ENCODE results near the gene NUPR2. TPM values are rescaled to one million over a fixed set of nuclear protein-coding genes. Genes with fewer than 3 reads are reported as not detected.
"Not testable (repeated sequence)": the region's sequence is repeated elsewhere in the genome, so short reads cannot be mapped to it uniquely, and the experiment has no call there.

Gene NUPR2
- total RNA-seq, 1 donor from 2014 or later: not detected

DNA sequence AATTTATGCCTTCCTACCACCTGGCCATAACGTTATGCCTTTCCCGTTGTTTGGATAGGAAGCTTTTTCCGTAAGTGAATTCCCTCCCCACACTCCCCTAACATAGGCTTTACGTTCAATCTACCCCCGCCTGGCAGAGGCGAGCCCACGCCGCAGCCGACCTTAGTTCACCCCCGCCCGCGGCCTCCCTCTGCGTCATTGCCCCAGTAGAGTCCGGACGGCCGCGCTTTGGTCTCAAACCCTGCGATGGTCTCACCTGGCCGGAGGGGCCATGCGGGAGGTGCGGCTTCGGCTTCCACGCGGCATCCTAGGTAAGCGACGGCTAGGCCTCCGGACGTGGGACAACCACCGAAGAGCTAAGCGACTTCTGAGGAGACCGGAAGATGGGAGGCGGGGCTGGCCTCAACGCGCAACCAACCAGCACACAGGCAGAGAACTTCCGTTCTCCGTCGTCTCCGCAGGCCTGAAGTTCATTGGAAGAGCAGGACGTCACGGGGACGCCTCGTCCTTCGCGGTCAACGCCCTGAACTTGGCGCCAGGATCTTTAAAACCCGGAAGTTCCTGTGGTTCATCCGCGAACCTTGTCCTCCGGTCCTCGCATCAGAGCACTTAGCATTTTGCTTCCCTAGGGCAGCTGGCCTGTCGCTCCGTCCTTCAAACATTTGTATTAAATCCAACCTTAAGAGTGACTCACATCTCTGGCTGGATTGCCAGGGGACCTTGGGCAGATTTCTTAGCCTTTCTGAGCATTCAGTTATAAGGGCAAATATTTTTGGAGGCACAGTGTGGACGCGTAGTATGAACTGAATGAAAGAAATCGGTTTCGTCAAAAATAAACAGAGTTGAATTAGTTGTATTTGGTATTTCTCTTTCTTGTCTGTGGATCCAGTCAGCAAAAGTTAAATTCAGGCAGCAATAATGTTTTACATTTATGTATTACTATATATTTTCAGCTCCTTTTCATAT lies 9.8 kb downstream of the NUPR2 start, which contains the start of gene CHCHD2:
TSS of gene CHCHD2 (minus strand) at position 369 of the 966 bp plus-strand sequence. CDS start at position 306, 63 bp downstream.
- Histone ChIP-seq H3K27me3 (no peaks in the 10 kb centered on the region), H3K9me3 (no peaks in the 10 kb centered on the region), H3K4me3 (peak within 1 kb of the TSS; percentile 79 to 98), H3K4me1 (peaks cover 18% of the 10 kb centered on the region), H3K27ac (peak within 1 kb of the TSS; percentile 79), H3K36me3 (peaks cover 5 to 29% of the 10 kb centered on the region in 2 donors)
- TF ChIP-seq, protein P1, sequence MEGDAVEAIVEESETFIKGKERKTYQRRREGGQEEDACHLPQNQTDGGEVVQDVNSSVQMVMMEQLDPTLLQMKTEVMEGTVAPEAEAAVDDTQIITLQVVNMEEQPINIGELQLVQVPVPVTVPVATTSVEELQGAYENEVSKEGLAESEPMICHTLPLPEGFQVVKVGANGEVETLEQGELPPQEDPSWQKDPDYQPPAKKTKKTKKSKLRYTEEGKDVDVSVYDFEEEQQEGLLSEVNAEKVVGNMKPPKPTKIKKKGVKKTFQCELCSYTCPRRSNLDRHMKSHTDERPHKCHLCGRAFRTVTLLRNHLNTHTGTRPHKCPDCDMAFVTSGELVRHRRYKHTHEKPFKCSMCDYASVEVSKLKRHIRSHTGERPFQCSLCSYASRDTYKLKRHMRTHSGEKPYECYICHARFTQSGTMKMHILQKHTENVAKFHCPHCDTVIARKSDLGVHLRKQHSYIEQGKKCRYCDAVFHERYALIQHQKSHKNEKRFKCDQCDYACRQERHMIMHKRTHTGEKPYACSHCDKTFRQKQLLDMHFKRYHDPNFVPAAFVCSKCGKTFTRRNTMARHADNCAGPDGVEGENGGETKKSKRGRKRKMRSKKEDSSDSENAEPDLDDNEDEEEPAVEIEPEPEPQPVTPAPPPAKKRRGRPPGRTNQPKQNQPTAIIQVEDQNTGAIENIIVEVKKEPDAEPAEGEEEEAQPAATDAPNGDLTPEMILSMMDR (IDR thresholded peaks at IDR 0.05): no peak
- peak; percentile 91 to 99 for TF ChIP-seq POLR2AphosphoS5 (IDR thresholded peaks at IDR 0.05; ENCODE audit: insufficient read depth in 1 of 2, low read depth in 1 of 2)
- peak in 1 of 2 donors; percentile 87 for TF ChIP-seq POLR2A (IDR thresholded peaks at IDR 0.05)
- DNase-seq (ENCODE audit: extremely low spot score in 2 of 2): peak in 1 of 2 donors; percentile 98
- intact Hi-C loops (cut with DNase I): no loop called here

DNA sequence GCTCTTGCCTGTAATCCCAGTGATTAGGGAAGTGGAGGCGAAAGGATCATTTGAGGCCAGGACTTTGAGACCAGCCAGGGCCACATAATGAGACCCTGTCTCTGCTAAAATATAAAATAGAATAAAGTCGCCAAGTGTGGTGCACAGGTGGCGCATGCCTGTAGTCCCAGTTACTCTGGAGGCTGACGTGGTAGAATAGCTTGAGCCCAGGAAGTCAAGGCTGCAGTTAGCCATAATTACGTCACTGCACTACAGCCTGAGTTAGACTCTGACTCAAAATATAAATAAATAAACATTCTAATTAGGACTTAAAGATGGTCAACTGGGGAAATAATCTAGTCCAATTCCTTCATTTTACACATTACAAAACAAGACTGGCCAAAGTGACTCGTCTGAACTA lies 10.7 kb downstream of the NUPR2 start:
- Histone ChIP-seq H3K9me3 (no peaks in the 10 kb centered on the region), H3K36me3 (peaks cover 5 to 38% of the 10 kb centered on the region in 2 donors), H3K27ac (peak overlapping the region; percentile 79), H3K4me3 (peak overlapping the region; percentile 79 to 98), H3K27me3 (no peaks in the 10 kb centered on the region), H3K4me1 (peaks cover 18% of the 10 kb centered on the region)
- TF ChIP-seq POLR2AphosphoS5 (IDR thresholded peaks at IDR 0.05; ENCODE audit: insufficient read depth in 1 of 2, low read depth in 1 of 2) (no peak), POLR2A (IDR thresholded peaks at IDR 0.05) (no peak)
- TF ChIP-seq, protein P1 (IDR thresholded peaks at IDR 0.05): no peak
- intact Hi-C loops (cut with DNase I): no loop called here
- DNase-seq (ENCODE audit: extremely low spot score in 2 of 2): no peak

DNA sequence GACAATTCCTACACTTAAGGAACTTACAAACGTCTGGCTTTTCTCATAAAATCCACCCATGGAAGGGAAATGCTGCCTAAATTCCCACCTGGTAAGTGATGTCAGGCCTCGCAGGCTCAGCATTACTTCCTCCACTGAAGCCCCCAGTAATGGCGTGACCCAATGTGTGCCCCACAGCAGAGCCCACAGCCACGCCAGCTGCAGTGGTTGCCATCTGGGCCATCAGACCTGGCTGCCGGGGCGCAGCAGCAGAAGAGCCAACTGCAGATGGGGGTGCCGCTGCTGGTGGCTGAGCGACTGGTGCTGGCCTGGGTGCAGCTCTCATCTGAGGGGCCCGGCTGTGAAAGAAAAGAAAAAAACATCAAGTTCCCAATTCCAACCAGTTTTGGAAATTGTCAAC lies 12.1 kb downstream of the NUPR2 start:
- H3K36me3 ChIP-seq: peaks cover 5 to 48% of the 10 kb centered on the region in 2 donors
- H3K4me3 ChIP-seq; H3K27me3 ChIP-seq; H3K27ac ChIP-seq; intact Hi-C loops (cut with DNase I); H3K9me3 ChIP-seq; DNase-seq (ENCODE audit: extremely low spot score in 2 of 2): not testable (repeated sequence)
- H3K4me1 ChIP-seq: peaks cover 18% of the 10 kb centered on the region

DNA sequence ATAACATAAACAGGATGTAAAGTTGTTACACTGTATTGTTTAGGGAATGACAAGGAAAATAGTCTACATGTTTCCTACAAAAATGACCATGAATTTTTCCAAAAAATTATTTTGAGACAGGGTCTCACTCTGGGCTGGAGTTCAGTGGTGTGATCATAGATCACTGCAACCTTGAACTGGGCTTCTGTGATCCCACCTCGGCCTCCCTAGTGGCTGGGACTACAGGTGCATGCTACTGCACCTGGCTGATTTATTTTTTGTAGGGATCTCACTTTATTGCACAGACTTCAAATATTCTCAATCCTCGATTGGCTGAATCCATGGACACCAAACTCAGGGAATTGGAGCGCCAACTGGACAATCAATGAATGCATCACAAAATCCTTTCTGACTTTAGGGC lies 16.6 kb downstream of the NUPR2 start:
- peaks cover 7% of the 10 kb centered on the region for H3K4me1 ChIP-seq
- no peak for TF ChIP-seq POLR2A (IDR thresholded peaks at IDR 0.05)
- no peak for TF ChIP-seq POLR2AphosphoS5 (IDR thresholded peaks at IDR 0.05; ENCODE audit: insufficient read depth in 1 of 2, low read depth in 1 of 2)
- TF ChIP-seq, protein P1 (IDR thresholded peaks at IDR 0.05): no peak
- no peaks in the 10 kb centered on the region for H3K9me3 ChIP-seq
- no peaks in the 10 kb centered on the region for H3K27me3 ChIP-seq
- peaks cover 5 to 49% of the 10 kb centered on the region in 2 donors for H3K36me3 ChIP-seq
- intact Hi-C loops (cut with DNase I): no loop called here
- DNase-seq (ENCODE audit: extremely low spot score in 2 of 2): no peak
- no peak overlapping the region for H3K4me3 ChIP-seq
- no peak overlapping the region for H3K27ac ChIP-seq

DNA sequence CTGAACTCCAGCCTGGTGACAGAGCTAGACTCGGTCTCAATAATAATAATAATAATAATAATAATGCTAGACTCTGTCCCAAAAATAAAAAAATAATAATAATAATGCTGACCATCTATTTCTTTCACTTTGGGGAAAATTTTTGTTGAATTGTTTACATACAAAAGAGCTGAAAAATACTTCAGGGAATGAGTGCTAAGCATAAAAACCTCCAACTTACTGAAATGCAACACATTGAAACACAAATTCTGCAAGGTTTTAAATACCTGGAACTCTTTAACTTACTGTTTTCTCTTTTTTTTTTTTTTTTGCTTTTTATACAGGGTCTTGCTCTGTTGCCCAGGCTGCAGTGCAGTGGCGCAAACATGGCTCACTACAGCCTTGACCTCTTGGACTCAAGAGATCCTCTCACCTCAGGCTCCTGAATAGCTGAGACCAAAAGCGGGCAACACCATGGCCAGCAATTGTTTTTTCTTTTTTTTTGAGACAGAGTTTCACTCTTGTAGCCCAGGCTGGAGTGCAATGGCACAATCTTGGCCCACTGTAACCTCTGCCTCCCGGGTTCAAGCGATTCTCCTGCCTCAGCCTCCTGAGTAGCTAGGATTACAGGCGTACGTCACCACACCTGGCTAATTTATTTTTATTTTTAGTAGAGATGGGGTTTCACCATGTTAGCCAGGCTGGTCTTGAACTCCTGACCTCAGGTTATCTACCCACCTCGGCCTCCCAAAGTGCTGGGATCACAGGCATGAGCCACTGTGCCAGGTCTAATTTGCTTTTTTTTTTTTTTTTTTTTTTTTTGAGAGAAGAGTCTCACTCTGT lies 17.8 kb downstream of the NUPR2 start:
- DNase-seq (ENCODE audit: extremely low spot score in 2 of 2); H3K4me3 ChIP-seq; H3K9me3 ChIP-seq; intact Hi-C loops (cut with DNase I); H3K27me3 ChIP-seq; H3K27ac ChIP-seq; H3K4me1 ChIP-seq: not testable (repeated sequence)
- peaks cover 5 to 41% of the 10 kb centered on the region in 2 donors for H3K36me3 ChIP-seq
